Measurements from ENCODE around the gene CD53.

The CD53 gene

GRCh38 chr1:110945626-110946025 lies 72.7 kb downstream of the CD53 start:
- no peak overlapping the region for H3K27ac ChIP-seq
- TF ChIP-seq ZFX (IDR thresholded peaks at IDR 0.05) (no peak), CTCF (conservative IDR thresholded peaks at IDR 0.05) (no peak)

- no peak overlapping the region for H3K27ac ChIP-seq
- TF ChIP-seq ZFX (IDR thresholded peaks at IDR 0.05) (no peak), CTCF (conservative IDR thresholded peaks at IDR 0.05) (no peak)
Observed at GRCh38 chr1:110948038-110948810, 75.3 kb downstream of the CD53 start.

All from C4-2B (cell line).